ENCODE results near the gene VPS37C. TPM values are rescaled to one million over a fixed set of nuclear protein-coding genes. Genes with fewer than 3 reads are reported as not detected.
"Not testable (repeated sequence)": the region's sequence is repeated elsewhere in the genome, so short reads cannot be mapped to it uniquely, and the experiment has no call there.

VPS37C gene
- total RNA-seq, 1 donor from 2014 or later = 28.1 TPM

GRCh38 chr11:61104963-61105362, 56.3 kb downstream of the VPS37C start:
- no peak overlapping the region for H3K27ac Mint-ChIP-seq
- no peak overlapping the region for H3K4me3 Mint-ChIP-seq (ENCODE audit: low read depth)
- no peak for TF ChIP-seq CTCF (IDR thresholded peaks at IDR 0.05; ENCODE audit: unreplicated experiment)
- H3K27me3 Mint-ChIP-seq = peaks cover 4% of the 10 kb centered on the region
- H3K9me3 Mint-ChIP-seq (ENCODE audit: low read depth) = no peaks in the 10 kb centered on the region
- no peaks in the 10 kb centered on the region for H3K36me3 Mint-ChIP-seq (ENCODE audit: insufficient read depth)
- DNase-seq (ENCODE audit: low spot score, unreplicated experiment) = no peak
- H3K4me1 Mint-ChIP-seq (ENCODE audit: low read depth) = no peaks in the 10 kb centered on the region

GRCh38 chr11:61103851-61104423, 57.3 kb downstream of the VPS37C start:
- no peak for TF ChIP-seq CTCF (IDR thresholded peaks at IDR 0.05; ENCODE audit: unreplicated experiment)
- H3K36me3 Mint-ChIP-seq (ENCODE audit: insufficient read depth) = no peaks in the 10 kb centered on the region
- peaks cover 4% of the 10 kb centered on the region for H3K27me3 Mint-ChIP-seq
- no peaks in the 10 kb centered on the region for H3K9me3 Mint-ChIP-seq (ENCODE audit: low read depth)
- H3K27ac Mint-ChIP-seq = no peak overlapping the region
- H3K4me1 Mint-ChIP-seq (ENCODE audit: low read depth) = no peaks in the 10 kb centered on the region
- no peak overlapping the region for H3K4me3 Mint-ChIP-seq (ENCODE audit: low read depth)
- DNase-seq (ENCODE audit: low spot score, unreplicated experiment) = no peak

GRCh38 chr11:61102667-61103571, 58.3 kb downstream of the VPS37C start:
- Mint-ChIP-seq H3K27ac (no peak overlapping the region), H3K4me1 (ENCODE audit: low read depth) (no peaks in the 10 kb centered on the region), H3K36me3 (ENCODE audit: insufficient read depth) (no peaks in the 10 kb centered on the region), H3K4me3 (ENCODE audit: low read depth) (no peak overlapping the region), H3K27me3 (peaks cover 4% of the 10 kb centered on the region), H3K9me3 (ENCODE audit: low read depth) (no peaks in the 10 kb centered on the region)
- TF ChIP-seq CTCF (IDR thresholded peaks at IDR 0.05; ENCODE audit: unreplicated experiment) = no peak
- DNase-seq (ENCODE audit: low spot score, unreplicated experiment) = no peak

- Mint-ChIP-seq H3K4me1 (ENCODE audit: low read depth) (no peaks in the 10 kb centered on the region), H3K36me3 (ENCODE audit: insufficient read depth) (no peaks in the 10 kb centered on the region), H3K27me3 (no peaks in the 10 kb centered on the region), H3K4me3 (ENCODE audit: low read depth) (no peak overlapping the region), H3K9me3 (ENCODE audit: low read depth) (peaks cover 4% of the 10 kb centered on the region), H3K27ac (no peak overlapping the region)
- DNase-seq (ENCODE audit: low spot score, unreplicated experiment) = no peak
- TF ChIP-seq CTCF (IDR thresholded peaks at IDR 0.05; ENCODE audit: unreplicated experiment) = no peak
Measured at GRCh38 chr11:61098778-61099177, 62.4 kb downstream of the VPS37C start.

GRCh38 chr11:61098261-61098660, 63.0 kb downstream of the VPS37C start:
- not testable (repeated sequence) for DNase-seq (ENCODE audit: low spot score, unreplicated experiment); H3K4me3 Mint-ChIP-seq (ENCODE audit: low read depth); H3K4me1 Mint-ChIP-seq (ENCODE audit: low read depth); H3K27ac Mint-ChIP-seq; H3K9me3 Mint-ChIP-seq (ENCODE audit: low read depth); H3K36me3 Mint-ChIP-seq (ENCODE audit: insufficient read depth); H3K27me3 Mint-ChIP-seq

All from progenitor cell of endocrine pancreas (in vitro differentiated cells).